Stimulated activated CD4-positive, alpha-beta T cell treated with anti-CD3 and anti-CD28 coated beads, Interleukin-15, amount 100 ng/mL, for 48 hours (primary cell): ENCODE results near the gene DELE1.
"Not testable (repeated sequence)": the region's sequence is repeated elsewhere in the genome, so short reads cannot be mapped to it uniquely, and the experiment has no call there.

Source experiments
- DNase-seq, 2 donors: peaks; one replicate each; pipeline ENCODE4 v3.0.0-alpha.2; 2020; ENCODE audit warnings: low read depth in 2 of 2

DELE1 gene

GRCh38 chr5:141889282-141889871 is 34.3 kb upstream of the DELE1 start:
- DNase-seq, result no peak

DNA sequence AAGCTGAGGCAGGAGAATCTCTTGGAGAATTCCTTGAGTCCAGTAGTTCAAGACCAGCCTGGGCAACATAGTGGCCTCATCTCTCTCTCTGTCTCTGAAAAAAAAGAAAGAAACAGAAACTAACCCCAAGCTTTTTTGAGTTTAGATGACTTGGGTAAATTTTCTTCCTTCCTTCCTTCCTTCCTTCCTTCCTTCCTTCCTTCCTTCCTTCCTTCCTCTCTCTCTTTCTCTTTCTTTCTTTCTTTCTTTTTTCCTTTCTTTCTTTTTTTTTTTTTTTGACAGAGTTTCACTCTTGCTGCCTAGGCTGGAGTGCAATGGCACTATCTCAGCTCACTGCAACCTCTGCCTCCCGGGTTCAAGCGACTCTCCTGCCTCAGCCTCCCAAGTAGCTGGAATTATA is 33.2 kb upstream of the DELE1 start:
- DNase-seq, result not testable (repeated sequence)

- no peak for DNase-seq
Measured at GRCh38 chr5:141897425-141897824, 26.2 kb upstream of the DELE1 start.

DNA sequence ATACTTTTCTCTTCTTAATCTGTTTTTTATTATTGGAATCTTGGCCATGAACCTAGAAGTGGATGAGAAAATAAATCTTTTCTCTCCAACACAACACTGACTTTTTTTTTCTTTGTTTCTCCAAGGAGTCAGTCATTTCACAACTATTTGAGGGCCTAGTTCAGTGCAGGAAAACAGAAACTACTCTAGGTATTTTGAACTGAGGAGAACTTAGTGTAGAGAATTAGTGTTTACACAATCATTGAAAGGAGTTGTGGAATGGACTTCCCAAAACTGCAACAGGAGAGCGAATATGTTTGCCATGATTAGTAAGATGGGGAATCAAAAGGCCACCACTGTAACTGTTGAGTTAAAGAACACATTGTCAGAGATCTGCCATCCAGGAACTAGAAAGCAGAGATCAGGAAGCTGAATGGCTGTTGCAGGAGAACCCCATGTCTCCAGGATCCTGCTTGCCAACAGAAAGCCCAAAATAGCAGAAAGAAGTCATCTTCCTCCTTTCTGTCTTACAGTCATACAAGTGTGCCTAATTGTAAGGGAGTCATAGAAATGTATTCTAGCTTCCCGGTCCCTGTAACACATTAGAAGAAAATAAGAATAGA is 25.1 kb upstream of the DELE1 start:
- no peak for DNase-seq

DNA sequence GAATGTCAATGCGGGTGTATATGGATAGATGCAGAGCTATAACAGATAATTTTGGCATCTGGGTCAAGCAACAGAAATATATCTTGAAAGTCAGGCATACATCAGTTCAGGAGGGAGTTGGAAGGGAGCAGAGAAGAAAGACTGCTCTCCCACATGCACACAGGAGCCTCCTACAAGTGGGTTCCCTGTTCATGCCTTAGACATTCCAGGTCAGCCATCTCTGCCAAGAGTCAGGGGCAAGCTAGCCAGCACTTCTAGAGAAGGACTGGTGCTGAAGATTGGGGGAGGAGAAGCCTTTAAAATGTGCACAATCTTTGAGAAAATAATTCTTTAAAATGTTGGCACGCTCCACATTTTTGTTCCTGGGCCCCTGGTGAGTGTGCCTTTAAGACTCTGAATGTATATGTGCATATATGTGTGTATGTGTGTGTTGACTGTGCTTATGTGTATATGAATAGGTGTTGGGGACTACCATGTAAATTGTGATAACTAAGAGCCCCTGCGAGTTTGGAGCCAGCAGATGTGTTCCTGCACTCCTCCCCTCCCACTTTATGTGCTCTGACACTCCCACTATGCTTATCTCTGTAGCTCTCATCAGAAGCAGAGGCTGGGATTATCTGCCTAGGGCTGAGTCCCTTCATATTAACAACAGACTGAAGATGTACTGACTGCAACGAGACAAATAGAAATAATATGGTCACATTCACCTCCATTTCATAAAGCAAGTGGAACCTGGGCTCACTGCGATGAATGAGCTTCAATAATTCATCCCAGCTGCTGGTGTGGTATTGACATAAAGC is 21.5 kb upstream of the DELE1 start:
- no peak for DNase-seq

- no peak for DNase-seq
Measured at GRCh38 chr5:141903261-141903660, 20.4 kb upstream of the DELE1 start.

GRCh38 chr5:141904551-141904950 is 19.1 kb upstream of the DELE1 start:
- no peak for DNase-seq

- no peak for DNase-seq
Measured at GRCh38 chr5:141906517-141906916, 17.2 kb upstream of the DELE1 start.

- DNase-seq, result no peak
Measured at GRCh38 chr5:141906972-141907371, 16.7 kb upstream of the DELE1 start.

DNA sequence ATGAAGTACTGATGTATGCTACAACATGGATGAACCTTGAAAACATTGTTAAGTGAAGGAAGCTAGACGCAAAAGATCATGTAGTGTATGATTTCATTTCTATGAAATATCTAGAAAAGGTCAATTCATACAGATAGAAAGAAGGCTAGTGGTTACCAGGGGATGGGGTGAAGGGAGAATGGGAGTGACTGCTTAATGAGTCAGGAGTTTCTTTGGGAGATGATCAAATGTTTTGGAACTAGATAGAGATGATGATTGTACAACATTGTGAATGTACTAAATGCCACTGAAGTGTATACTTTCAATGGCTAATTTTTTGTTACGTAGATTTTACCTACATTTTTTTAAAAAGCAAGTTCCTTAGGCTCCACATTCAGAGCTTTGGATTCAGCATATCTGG is 14.9 kb upstream of the DELE1 start:
- no peak for DNase-seq

DNA sequence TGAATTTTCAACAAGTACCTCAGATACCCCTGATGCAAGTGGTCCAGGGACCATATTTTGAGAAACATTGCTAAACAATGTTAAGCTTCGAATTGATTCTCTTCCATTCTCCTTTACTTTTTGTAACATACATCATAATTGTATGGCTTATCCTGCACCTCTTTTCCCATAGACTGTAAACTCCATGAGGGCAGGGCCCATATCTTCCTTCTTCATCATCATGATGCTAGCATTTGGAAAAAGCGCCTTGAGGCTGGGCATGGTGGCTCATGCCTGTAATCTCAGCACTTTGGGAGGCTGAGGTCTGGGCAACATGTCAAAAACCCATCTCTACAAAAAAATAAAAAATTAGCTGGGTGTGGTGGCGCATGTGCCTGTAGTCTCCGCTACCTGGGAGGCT is 14.5 kb upstream of the DELE1 start:
- no peak for DNase-seq

- DNase-seq, result no peak
Measured at GRCh38 chr5:141910271-141910673, 13.4 kb upstream of the DELE1 start.

- DNase-seq, result no peak
Measured at GRCh38 chr5:141913560-141914198, 10.0 kb upstream of the DELE1 start.

DNA sequence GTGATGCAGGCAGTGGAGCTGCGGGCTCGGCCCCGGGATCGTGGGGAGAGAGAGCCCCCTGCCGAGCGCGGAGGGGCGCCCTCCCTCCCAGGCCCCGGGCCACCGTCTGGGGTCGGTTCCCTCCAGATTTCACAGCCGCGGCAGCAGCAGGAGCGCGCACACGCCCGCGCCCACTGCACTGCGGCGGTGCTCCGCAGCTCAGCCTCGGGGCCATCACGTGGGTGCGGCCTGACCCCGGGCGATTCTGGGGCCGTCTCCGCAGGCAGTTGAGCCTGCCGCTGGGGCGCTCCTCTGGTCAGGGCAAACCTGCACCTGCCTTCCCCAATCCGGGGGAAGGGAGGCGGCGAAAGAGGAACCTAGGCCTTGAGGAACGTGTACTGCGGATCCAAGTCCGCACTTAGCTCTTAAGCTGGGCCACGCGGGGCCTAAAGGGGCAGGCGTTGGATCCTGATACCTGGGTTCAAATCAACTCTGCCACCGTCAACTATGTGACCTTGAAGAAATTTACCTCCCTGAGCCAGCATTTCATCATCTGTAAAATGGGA is 9.4 kb upstream of the DELE1 start:
- DNase-seq, result no peak

- DNase-seq, result no peak
Measured at GRCh38 chr5:141914797-141915196, 8.9 kb upstream of the DELE1 start.

- no peak for DNase-seq
Measured at GRCh38 chr5:141915881-141916336, 7.8 kb upstream of the DELE1 start.

DNA sequence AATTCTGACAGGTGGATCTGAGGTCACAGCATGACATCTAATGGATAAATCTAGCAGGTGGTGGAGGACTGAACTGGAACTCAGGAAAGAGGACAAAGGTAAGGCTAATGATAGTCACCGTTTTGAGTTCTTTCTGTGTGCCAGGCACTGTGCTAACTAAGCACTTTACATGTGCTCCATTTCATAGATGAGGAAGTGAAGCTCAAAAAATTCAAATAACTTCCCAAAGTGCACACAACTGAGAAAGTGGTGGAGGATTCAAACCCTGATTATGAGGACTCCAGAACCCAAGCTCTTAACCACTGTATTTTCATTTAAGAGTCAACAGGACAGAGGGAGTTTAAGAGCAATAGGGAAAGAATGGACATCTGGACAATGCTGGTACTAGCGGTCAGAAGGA is 7.1 kb upstream of the DELE1 start:
- no peak for DNase-seq

DNA sequence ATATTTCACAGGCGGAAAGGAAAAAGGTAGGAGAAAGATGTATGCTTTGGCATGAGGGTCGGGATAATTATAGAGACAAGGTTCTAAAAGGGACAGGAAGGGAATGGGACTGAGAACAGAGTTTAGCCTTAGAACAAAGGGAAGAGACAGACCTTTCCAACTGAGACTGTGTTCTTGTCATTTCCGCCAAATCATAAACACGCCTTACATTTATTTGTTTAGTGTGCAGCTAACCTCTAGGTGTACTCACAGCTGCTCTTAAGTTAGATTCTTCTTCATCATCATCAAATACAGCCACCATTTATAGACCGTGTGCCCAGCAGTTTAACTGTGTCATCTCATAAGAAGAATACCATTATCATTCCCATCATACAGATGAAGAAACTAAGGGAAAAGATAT is 5.9 kb upstream of the DELE1 start:
- no peak for DNase-seq

- DNase-seq, result no peak
Measured at GRCh38 chr5:141919218-141920119, 4.2 kb upstream of the DELE1 start.

- DNase-seq, result no peak
Measured at GRCh38 chr5:141920771-141921170, 2.9 kb upstream of the DELE1 start.

GRCh38 chr5:141922827-141923447 is 734 bp upstream of the DELE1 start:
- peak in 1 of 2 donors; percentile 12 for DNase-seq
